Kasumi-1 (cell line): ENCODE data around the gene MYOCOS.
"Not testable (repeated sequence)": the region's sequence is repeated elsewhere in the genome, so short reads cannot be mapped to it uniquely, and the experiment has no call there.

Experiments used
- DNase-seq, 2 experiments: peaks; one replicate each; lab custom pipeline; 2025; lab: John Stamatoyannopoulos, UW

MYOCOS gene

GRCh38 chr1:171625225-171625624, 3.2 kb downstream of the MYOCOS start:
- DNase-seq: no peak

- DNase-seq: no peak
These were observed 5.0 kb downstream of the MYOCOS start for GRCh38 chr1:171627020-171627419.

DNA sequence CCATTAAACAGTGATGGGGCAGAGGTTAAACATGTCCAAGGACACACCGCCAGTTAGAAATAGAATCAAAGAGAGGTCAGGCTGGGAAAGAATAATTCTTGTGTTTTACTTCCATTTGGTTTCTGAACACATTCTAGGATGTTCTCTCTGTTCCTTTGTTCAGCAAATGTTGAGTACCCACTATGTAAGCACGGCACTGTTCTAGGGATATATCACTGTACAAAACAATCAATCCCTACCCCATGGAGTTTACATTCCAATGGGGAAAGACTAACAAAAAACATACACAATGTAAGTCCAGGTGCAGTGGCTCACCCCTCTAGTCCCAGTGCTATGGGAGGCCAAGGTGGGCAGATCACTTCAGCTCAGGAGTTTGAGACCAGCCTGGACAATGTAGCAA, 6.2 kb downstream of the MYOCOS start:
- no peak for DNase-seq

GRCh38 chr1:171635661-171636060, 13.6 kb downstream of the MYOCOS start:
- no peak for DNase-seq

- no peak for DNase-seq
These were observed 14.1 kb downstream of the MYOCOS start for GRCh38 chr1:171636141-171636540.

- DNase-seq: no peak
These were observed 16.0 kb downstream of the MYOCOS start for GRCh38 chr1:171637928-171638576.

DNA sequence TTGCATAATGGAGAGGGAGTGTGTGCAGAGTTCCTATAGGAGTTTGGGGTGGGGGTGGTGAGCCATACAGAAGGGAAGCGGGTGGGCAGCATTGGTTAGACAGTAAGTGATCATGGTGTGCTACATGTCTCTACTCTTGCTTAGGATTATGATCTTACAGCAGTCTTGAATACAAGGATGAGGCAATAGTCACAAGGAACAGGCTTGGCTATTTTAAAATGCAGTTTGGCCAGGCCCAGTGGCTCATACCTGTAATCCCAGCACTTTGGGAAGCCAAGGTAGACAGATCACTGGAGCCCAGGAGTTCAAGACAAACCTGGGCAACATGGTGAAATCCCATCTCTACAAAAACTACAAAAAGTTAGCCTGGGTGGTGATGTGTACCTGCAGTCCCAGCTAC, 18.2 kb downstream of the MYOCOS start:
- no peak for DNase-seq

DNA sequence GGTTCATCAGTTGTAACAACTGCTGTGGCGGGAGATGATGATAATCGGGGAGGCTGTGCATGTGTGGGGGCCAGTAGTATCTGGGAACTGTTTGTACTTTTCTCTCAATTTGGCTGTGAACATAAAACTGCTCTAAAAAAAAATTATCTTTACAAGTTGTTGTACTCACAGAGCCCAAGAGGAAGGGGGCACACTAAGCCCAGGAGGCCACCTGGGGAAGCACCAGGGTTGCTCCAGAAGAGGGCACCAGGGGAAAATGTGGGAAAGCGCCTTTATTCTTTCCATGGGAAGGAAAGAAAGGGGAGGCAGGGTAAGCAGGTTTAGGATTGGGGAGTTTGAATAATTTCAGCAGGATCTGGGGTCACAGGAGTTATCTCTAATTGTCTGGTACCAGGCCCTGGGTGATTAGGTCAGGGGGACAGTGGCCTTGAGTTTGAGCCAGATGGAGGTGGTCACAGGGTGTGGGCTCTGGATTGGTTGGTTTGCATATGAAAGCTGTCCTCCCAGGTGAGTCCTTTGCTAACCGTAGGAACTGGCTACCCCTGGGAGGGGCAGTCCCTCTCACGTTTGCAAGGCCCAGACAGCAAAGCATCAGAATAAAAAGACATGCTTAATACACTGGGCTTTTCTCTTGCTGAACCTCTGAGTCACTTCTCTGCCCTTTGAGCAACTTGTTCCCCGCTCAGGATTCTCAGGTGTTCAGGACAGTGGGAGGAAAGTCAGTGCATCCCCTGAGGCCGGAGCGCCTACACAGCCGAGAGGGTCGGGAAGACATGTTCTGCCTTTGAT, 19.2 kb downstream of the MYOCOS start:
- no peak for DNase-seq

GRCh38 chr1:171642197-171642596, 20.2 kb downstream of the MYOCOS start:
- DNase-seq: no peak

DNA sequence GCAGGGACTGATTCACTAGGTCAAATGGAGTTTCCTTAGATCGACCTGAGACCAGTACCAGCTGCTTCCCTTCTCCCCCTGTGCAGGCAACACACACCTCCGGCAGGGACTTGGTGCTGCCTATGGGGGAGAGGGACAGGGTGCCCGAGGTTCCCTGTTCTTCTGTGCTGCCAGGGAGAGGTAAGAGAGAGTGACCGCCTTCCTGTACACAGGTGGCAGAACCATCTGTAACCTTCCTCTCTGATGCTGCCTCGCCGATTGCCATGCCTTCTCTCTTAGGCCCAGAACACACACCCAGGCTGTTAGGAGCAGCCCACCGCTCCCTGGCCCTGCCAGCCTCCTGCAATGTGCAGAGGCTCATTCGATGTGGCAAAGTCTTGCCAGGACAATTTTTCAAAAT, 21.1 kb downstream of the MYOCOS start:
- no peak for DNase-seq

DNA sequence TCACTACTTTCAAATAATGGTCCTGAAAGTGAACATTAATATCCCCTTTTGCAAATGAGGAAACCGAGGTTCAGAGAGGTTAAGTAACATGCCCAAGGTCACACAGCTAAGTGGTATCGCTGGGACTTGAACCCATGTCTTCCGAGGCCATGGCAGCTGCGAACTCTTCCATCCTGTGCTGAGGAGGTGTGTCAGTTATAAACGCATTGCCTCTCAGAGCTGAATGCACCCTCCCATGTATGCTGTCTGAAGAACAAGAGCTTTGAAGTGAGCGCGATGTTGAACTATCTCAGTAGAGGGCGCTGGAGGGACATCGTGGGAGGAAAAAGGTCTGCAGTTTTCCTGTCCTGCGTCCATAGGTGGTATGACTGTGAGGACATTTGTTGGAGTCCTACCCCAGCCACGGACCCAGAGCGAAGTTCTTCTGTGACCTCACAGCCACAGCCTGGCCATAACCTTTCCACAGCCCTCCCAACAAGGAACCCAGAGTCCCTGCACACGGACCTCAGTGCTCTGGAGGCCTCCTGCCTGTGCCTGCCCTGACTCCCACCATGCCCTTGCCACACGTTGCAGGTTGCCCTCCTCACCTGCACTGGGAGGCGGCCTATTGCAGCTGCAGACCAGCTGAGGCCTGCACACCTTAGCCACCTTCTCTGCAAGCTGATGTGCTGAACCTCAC, 22.9 kb downstream of the MYOCOS start:
- peak; percentile 83 to 89 for DNase-seq

DNA sequence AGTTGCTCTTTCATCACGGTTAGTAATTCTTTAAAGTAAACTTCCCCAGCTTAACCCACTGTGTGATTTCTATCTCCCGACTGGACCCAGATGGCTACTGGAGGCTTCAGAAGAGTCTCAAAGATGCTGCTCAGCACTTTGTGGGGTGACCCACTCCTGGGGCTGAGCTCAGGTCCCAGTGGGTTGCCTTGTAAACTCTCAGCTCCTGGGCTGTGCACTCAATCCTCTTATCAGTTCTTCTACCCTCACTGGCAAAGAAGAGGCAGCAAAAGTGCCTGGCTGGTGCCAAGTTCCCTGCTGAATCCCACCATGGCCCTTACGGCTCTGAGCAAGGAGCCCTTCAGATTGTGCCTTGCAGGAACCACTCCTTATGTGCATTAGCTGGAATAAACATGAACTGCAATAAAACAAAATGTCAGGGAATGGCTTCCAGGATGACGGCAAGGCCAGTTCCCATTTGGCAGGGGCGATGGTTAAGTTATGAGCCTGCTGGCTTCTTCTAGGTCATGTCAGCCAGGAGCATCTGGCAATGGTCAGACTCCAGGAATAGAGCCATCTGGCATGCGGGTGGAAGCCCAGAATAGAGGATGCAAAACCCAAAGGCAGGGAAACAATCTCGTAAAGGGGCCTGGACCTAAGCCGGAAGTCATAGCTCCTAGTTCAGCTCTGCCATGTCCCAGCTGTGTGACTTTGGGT, 23.7 kb downstream of the MYOCOS start:
- DNase-seq: no peak

DNA sequence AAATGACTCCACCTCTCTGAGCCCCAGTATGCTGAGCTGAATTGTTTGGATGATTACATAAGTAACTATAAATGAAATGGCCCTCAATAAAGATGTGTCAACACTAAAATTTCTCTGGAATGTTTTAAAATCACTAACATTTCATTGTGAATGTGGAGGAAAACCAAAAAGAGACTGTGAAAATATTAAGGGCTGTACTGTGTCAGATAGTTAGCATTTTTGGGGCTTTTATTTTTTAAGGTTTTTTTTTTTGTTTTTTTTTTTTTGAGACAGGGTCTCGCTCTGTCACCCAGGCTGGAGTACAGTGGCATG, 24.2 kb downstream of the MYOCOS start:
- no peak for DNase-seq

DNA sequence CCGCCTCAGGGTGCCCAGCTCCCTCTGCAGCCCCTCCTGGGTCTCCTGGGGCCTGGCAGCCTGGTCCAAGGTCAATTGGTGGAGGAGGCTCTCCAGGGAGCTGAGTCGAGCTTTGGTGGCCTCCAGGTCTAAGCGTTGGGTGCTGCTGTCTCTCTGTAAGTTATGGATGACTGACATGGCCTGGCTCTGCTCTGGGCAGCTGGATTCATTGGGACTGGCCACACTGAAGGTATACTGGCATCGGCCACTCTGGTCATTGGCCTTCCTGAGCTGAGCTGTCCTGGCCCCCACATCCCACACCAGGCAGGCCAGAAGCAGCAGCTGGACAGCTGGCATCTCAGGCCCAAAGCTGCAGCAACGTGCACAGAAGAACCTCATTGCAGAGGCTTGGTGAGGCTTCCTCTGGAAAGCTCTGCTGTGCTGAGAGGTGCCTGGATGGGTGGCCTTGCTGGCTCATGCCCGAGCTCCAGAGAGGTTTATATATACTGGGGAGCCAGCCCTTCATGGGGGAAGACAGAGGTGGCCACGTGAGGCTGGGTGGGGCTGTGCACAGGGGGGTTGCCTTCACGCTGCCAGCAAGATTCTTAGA, 30.3 kb downstream of the MYOCOS start, which contains the start of gene MYOC:
MYOC (minus strand) TSS at position 455 of the 589 bp plus-strand sequence; CDS start at position 378, 77 bp downstream.
- DNase-seq: no peak

DNA sequence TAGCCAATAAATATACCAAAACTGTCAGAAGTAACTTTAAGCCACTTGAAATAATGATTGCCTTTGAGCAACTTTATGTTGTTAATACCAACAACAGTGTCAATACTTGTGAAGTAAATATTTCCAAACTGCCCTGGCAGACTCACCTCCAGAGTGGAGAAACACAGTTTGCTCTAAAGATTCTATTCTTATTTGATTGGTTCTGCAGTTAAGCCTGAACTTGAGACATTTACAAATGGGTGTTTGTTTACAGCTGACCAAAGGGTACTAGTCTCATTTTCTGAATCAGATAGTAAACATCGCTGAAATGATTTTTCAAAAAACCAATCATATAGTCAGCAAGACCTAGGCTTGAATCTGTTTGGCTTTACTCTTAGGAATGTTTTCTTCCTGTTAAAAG, 31.8 kb downstream of the MYOCOS start:
- no peak for DNase-seq

- DNase-seq: no peak
These were observed 32.3 kb downstream of the MYOCOS start for GRCh38 chr1:171654201-171654941.

DNA sequence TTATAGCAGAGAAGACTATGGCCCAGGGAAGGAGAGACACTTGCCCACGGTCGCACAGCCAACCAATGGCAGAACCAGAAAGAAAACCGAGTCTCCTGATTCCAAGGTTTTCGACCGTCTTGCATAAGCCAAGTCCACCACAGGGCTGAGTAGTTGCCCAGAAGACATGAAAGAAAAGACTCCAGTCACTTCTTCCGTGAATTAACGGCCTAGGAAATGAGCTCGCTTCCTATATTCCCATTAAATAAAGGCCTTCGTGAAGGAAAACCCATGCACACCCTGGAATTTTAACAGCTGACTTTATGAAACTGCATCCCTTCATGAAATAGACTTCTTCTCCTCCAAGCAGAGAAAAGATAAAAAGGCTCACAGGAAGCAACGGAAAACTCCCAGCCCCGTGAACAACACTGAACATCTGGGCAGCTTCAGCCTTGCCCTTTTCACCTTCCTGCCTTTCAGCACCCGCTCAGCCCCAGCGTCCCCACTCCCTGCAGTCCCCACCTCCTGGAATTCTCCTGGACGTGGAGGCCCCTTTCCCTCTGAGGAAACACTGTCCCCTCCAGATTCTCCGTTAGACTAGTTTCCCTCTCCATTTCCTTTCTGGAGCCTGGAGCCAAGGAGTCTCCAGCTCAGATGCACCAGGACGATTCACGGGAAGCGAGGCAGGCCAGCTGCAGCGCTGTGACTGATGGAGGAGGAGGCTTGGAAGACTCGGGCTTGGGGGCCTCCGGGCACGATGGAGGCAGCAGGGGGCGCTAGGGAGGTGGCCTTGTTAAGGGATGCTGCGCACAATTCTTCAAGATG, 33.1 kb downstream of the MYOCOS start:
- DNase-seq: peak in 1 of 2 experiments; percentile 16

DNA sequence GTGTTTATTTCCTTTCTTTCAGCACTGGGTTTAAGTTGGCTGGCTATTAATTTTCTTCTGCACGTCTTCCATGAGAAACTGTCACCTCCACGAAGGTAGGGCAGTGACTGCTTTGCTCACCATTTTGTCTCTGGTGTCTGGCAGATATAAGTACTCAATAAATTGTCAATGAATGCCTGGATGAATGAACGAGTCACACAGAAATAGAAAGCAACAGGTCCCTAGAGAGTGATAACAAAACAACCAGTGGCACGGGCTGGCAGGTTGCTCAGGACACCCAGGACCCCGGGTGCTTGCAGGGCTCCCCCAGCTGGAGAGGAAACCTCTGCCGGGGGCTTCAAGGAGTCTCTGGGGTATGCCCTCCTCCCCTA, 33.7 kb downstream of the MYOCOS start:
- no peak for DNase-seq

- DNase-seq: not testable (repeated sequence)
These were observed 34.2 kb downstream of the MYOCOS start for GRCh38 chr1:171656206-171656605.

- DNase-seq: no peak
These were observed 39.1 kb downstream of the MYOCOS start for GRCh38 chr1:171661076-171661650.
